HepG2 (cell line): ENCODE data around the gene ATP13A1. TPM values are rescaled to one million over a fixed set of nuclear protein-coding genes. Genes with fewer than 3 reads are reported as not detected.

Source experiments
- ATAC-seq: fragments of 200-7000 bp; cut with Tn5 transposase; 3 replicates; pipeline ENCODE4 v1.9.1; 2020; ENCODE audit warnings: mild to moderate bottlenecking, moderate library complexity
- BruUV-seq: library from RNA; stranded (reverse); fragments of 400-500 nt; replicated peaks from 2 replicates; lab custom pipeline; 2021; lab: Mats Ljungman, UMichigan
- CTCF ChIA-PET: fragments of 300-600 bp; formaldehyde crosslinking; extraction: SDS; loops from one replicate; lab custom pipeline; 2021; ENCODE audit warnings: low total read pairs, inconsistent platforms, low intra/inter-chr PET ratio; lab: Yijun Ruan, JAX
- POLR2A ChIA-PET: fragments of 350-600 bp; sonication (Branson Sonifier 250); formaldehyde crosslinking; loops from one replicate; lab custom pipeline; 2020; ENCODE audit warnings: antibody characterized with exemption, inconsistent platforms; lab: Yijun Ruan, JAX
- DNase-seq: peaks from one replicate; pipeline ENCODE4 v3.0.0-alpha.2; 2015; ENCODE audit warnings: low spot score
- FAIRE-seq: peaks from 3 replicates; lab custom pipeline; 2011; peaks lifted over from hg19 to GRCh38; lab: Jason Lieb, UNC
- H2AFZ ChIP-seq: one replicate; pipeline ENCODE4 v1.6.1; 2011; ENCODE audit warnings: low read length, inconsistent platforms
- H3K27ac ChIP-seq: fragments of 300-600 bp; 3 replicates; pipeline ENCODE4 v1.8.0; 2011; ENCODE audit warnings: mixed run types, mild to moderate bottlenecking, mixed read lengths, low read length, inconsistent platforms; ENCODE audit not compliant: insufficient read depth; ENCODE audit errors: extremely low read length
- H3K27me3 ChIP-seq, 2 experiments: fragments of 200-600 bp in 1 of 2; 2 replicates in 1 of 2; 3 replicates in 1 of 2; pipeline versions ENCODE4 v1.6.0 to v1.8.0; 2011; ENCODE audit warnings: low read length in 2 of 2, mild to moderate bottlenecking in 2 of 2, moderate library complexity in 2 of 2, inconsistent platforms in 1 of 2; ENCODE audit not compliant: insufficient read depth in 2 of 2, control insufficient read depth in 1 of 2
- H3K36me3 ChIP-seq, 2 experiments: fragments of 200-600 bp in 1 of 2; replicated peaks in 1 of 2; 2 replicates in 1 of 2; 3 replicates in 1 of 2; pipeline versions ENCODE4 v1.5.1 to v1.8.0; 2011; ENCODE audit warnings: low read length in 2 of 2, inconsistent platforms in 1 of 2; ENCODE audit not compliant: insufficient read depth in 2 of 2, control insufficient read depth in 1 of 2
- H3K4me1 ChIP-seq: 2 replicates; pipeline ENCODE4 v1.5.1; 2012; ENCODE audit warnings: low read length, inconsistent platforms; ENCODE audit not compliant: insufficient read depth
- H3K4me2 ChIP-seq: 2 replicates; pipeline ENCODE4 v1.6.0; 2011; ENCODE audit warnings: low read depth, low read length, inconsistent platforms
- H3K4me3 ChIP-seq, 3 experiments: fragments of 200-600 bp in 1 of 3; sonication (generic), shearing (Covaris generic) in 1 of 3; replicated peaks in 1 of 3; 2 replicates each; pipeline ENCODE4 v1.5.1; 2011 to 2016; ENCODE audit warnings: low read length in 3 of 3, inconsistent platforms in 2 of 3, low read depth in 2 of 3, mild to moderate bottlenecking in 2 of 3, control low read depth in 1 of 3, mixed read lengths in 1 of 3; ENCODE audit not compliant: insufficient read depth in 1 of 3
- H3K79me2 ChIP-seq: one replicate; pipeline ENCODE4 v1.6.1; 2011; ENCODE audit warnings: low read length, inconsistent platforms; ENCODE audit not compliant: insufficient read depth
- H3K9ac ChIP-seq: 2 replicates; pipeline ENCODE4 v1.6.0; 2011; ENCODE audit warnings: mild to moderate bottlenecking, low read depth, low read length, inconsistent platforms; ENCODE audit not compliant: insufficient read depth
- H3K9me3 ChIP-seq: 2 replicates; pipeline ENCODE4 v1.5.1; 2012; ENCODE audit warnings: mild to moderate bottlenecking, low read length
- H4K20me1 ChIP-seq: 2 replicates; pipeline ENCODE4 v1.6.0; 2011; ENCODE audit warnings: inconsistent platforms, mild to moderate bottlenecking, low read length, moderate library complexity; ENCODE audit not compliant: insufficient read depth
- NFIB ChIP-seq: sonication (generic); formaldehyde crosslinking; IDR thresholded peaks from 2 replicates; pipeline ENCODE4 v1.9.0; 2021; ENCODE audit warnings: missing genetic modification reagents, mild to moderate bottlenecking, borderline replicate concordance
- NR2C2 ChIP-seq: sonication (generic); formaldehyde crosslinking; IDR thresholded peaks from 2 replicates; pipeline ENCODE4 v1.4.0; 2020; ENCODE audit warnings: missing genetic modification reagents, mild to moderate bottlenecking, moderate library complexity, borderline replicate concordance
- NR2F6 ChIP-seq, 2 experiments: IDR thresholded peaks; 2 replicates each; pipeline ENCODE4 v1.6.1; 2016; ENCODE audit warnings: antibody characterized with exemption in 1 of 2, mild to moderate bottlenecking in 1 of 2
- RBM22 ChIP-seq: fragments of 200-400 bp; formaldehyde crosslinking; optimal IDR thresholded peaks from 2 replicates; pipeline ENCODE3; 2017; ENCODE audit warnings: mild to moderate bottlenecking, low read length, moderate library complexity
- ZNF337 ChIP-seq: sonication (generic); formaldehyde crosslinking; IDR thresholded peaks from 2 replicates; pipeline ENCODE4 v1.5.1; 2020; ENCODE audit warnings: missing genetic modification reagents, low read depth, mild to moderate bottlenecking, borderline replicate concordance
- WGBS: methylation state at CpG from one replicate; pipeline ENCODE4 v1.1.6; 2017; ENCODE audit warnings: low lambda C conversion rate; 5-methylcytosine and 5-hydroxymethylcytosine counted together
- in situ Hi-C: cut with HindIII; loops from 2 replicates; pipeline ENCODE4 v1.10.0; 2017; ENCODE audit warnings: low pct_unique_long_range_greater_than_20kb; ENCODE audit not compliant: extremely low pct_ligation_motif_present
- intact Hi-C: fragments of 100-400 bp; cut with micrococcal nuclease; formaldehyde crosslinking; loops from one replicate; pipeline ENCODE4 v1.10.0; 2022; ENCODE audit not compliant: unreplicated experiment
- polyA plus RNA-seq, 8 experiments: library from polyadenylated mRNA; depleted of rRNA in 3 of 8; stranded (reverse) in 7 of 8; unstranded in 1 of 8; fragments of >200 nt; fragmentation: Illumina TruSeq in 4 of 8; extraction: Trizol in 4 of 8; gene quantifications; 2 replicates each; pipeline versions ENCODE4 v1.2.1 to v1.2.3, GENCODE V29; 2011 to 2016; ENCODE audit warnings: low read depth in 4 of 8, missing spikeins in 1 of 8, mixed read lengths in 1 of 8; ENCODE audit not compliant: insufficient read depth in 1 of 8
- total RNA-seq, 5 experiments: library from RNA; depleted of rRNA; stranded (reverse); fragments of >200 nt; fragmentation: Illumina TruSeq; extraction: Trizol; gene quantifications; 2 replicates each; pipeline ENCODE4 v1.2.3, GENCODE V29; 2016; ENCODE audit warnings: low read depth in 1 of 5

ATP13A1 gene
- total and polyA plus RNA-seq, 2 of the 13 experiments (the other 11 are each of a cell fraction or from before 2014, with no cell fraction given), result 23.2 to 41.7 TPM

- Histone ChIP-seq H3K9ac (no peak overlapping the region), H3K27me3 (no peaks in the 10 kb centered on the region), H3K36me3 (no peaks in the 10 kb centered on the region), H3K4me1 (no peaks in the 10 kb centered on the region), H3K9me3 (no peaks in the 10 kb centered on the region), H3K4me3 (no peak overlapping the region), H3K79me2 (no peaks in the 10 kb centered on the region), H3K4me2 (no peak overlapping the region), H3K27ac (no peak overlapping the region), H4K20me1 (no peaks in the 10 kb centered on the region), H2AFZ (no peak overlapping the region)
- ChIA-PET POLR2A (no interaction called here), CTCF (no interaction called here)
- DNase-seq (no peak), FAIRE-seq (no peak), ATAC-seq (no peak)
- no peak for TF ChIP-seq NFIB
- intact Hi-C loops (no loop called here), in situ Hi-C loops (no loop called here)
- BruUV-seq, result no TSS peak
- WGBS, result 96% methylated on average over 29 of the region's 36 CpGs
Measured at GRCh38 chr19:19634516-19635312, 28.8 kb downstream of the ATP13A1 start.

GRCh38 chr19:19633711-19634515 lies 29.6 kb downstream of the ATP13A1 start:
- DNase-seq, result no peak
- no peak for ATAC-seq
- in situ Hi-C loops, result no loop called here
- Histone ChIP-seq H3K4me3 (no peak overlapping the region), H3K36me3 (no peaks in the 10 kb centered on the region), H3K27me3 (no peaks in the 10 kb centered on the region), H3K9me3 (no peaks in the 10 kb centered on the region), H4K20me1 (no peaks in the 10 kb centered on the region), H3K4me1 (no peaks in the 10 kb centered on the region), H2AFZ (no peak overlapping the region), H3K9ac (no peak overlapping the region), H3K27ac (no peak overlapping the region), H3K4me2 (no peak overlapping the region), H3K79me2 (no peaks in the 10 kb centered on the region)
- ChIA-PET CTCF (no interaction called here), POLR2A (no interaction called here)
- TF ChIP-seq NR2C2 (CRISPR knock-in tag), result peak; percentile 41; the same call in 1 of the 2 replicates
- no peak for TF ChIP-seq ZNF337
- TF ChIP-seq RBM22, result no peak
- peak; percentile 55; the same call in 1 of the 2 replicates for TF ChIP-seq NR2F6 (IDR thresholded peaks at IDR 0.05)
- TF ChIP-seq NR2F6 (CRISPR knock-in tag; IDR thresholded peaks at IDR 0.05), result no peak
- intact Hi-C loops, result no loop called here
- no TSS peak for BruUV-seq
- FAIRE-seq, result no peak
- 98% methylated on average over 18 of the region's 22 CpGs for WGBS
